GM12892 (cell line): ENCODE results near the gene PRSS48.

Experiments used
- POLR2A ChIP-seq: IDR thresholded peaks from 2 replicates; pipeline ENCODE4 v1.6.1; 2011; ENCODE audit warnings: low read depth, low read length, control low read depth
- POLR2AphosphoS5 ChIP-seq: IDR thresholded peaks from 2 replicates; pipeline ENCODE4 v1.6.1; 2011; ENCODE audit warnings: low read depth, low read length, control low read depth

GRCh38 chr4:151251603-151252304 is 25.2 kb upstream of the PRSS48 start:
- TF ChIP-seq POLR2A (no peak), POLR2AphosphoS5 (no peak)
